Gastroesophageal sphincter (tissue), 4 donors: ENCODE measurements around the gene IL1A. TPM values are rescaled to one million over a fixed set of nuclear protein-coding genes. Genes with fewer than 3 reads are reported as not detected.

Experiments used
- ATAC-seq: fragments of 150-250 bp; one replicate; pipeline ENCODE4 v1.9.1; 2016; ENCODE audit warnings: mild to moderate bottlenecking, moderate library complexity
- H3K27ac ChIP-seq, 4 donors: fragments of 200-600 bp; sonication (generic) in 3 of 4; 1 replicate in 3 of 4; 2 replicates in 1 of 4; pipeline ENCODE4 v1.5.1; 2016 to 2019
- H3K27me3 ChIP-seq: fragments of 200-600 bp; sonication (generic); one replicate; pipeline ENCODE4 v1.5.1; 2019
- H3K36me3 ChIP-seq, 2 donors: fragments of 200-600 bp; sonication (generic); one replicate each; pipeline ENCODE4 v1.5.1; 2019; ENCODE audit warnings: control low read depth in 1 of 2
- H3K4me1 ChIP-seq, 3 donors: fragments of 200-600 bp; sonication (generic); 1 replicate in 2 of 3; 2 replicates in 1 of 3; pipeline ENCODE4 v1.5.1; 2016 to 2019; ENCODE audit warnings: control low read depth in 2 of 3
- H3K4me3 ChIP-seq, 2 donors: fragments of 200-600 bp; sonication (generic); one replicate each; pipeline ENCODE4 v1.5.1; 2019; ENCODE audit warnings: mild to moderate bottlenecking in 1 of 2, moderate library complexity in 1 of 2
- H3K9me3 ChIP-seq, 3 donors: fragments of 200-600 bp; sonication (generic); one replicate each; pipeline ENCODE4 v1.5.1; 2017 to 2019; ENCODE audit warnings: control low read depth in 2 of 3
- CTCF ChIP-seq, 4 experiments: fragments of 200-600 bp in 2 of 4; fragments of 450-650 bp in 2 of 4; sonication (generic) in 1 of 4; IDR thresholded peaks; one replicate each; pipeline ENCODE4 v1.5.1; 2017 to 2019; ENCODE audit warnings: antibody characterized with exemption in 4 of 4, mild to moderate bottlenecking in 2 of 4, moderate library complexity in 2 of 4
- EP300 ChIP-seq: sonication (generic); formaldehyde crosslinking; IDR thresholded peaks from one replicate; pipeline ENCODE4 v1.6.1; 2017; ENCODE audit warnings: antibody characterized with exemption, mild to moderate bottlenecking
- POLR2A ChIP-seq, 2 donors: fragments of 450-650 bp; IDR thresholded peaks; one replicate each; pipeline ENCODE4 v1.6.1; 2017; ENCODE audit warnings: antibody characterized with exemption in 2 of 2, mild to moderate bottlenecking in 2 of 2, moderate library complexity in 1 of 2
- POLR2AphosphoS5 ChIP-seq: sonication (generic); formaldehyde crosslinking; IDR thresholded peaks from one replicate; pipeline ENCODE4 v1.6.1; 2017; ENCODE audit warnings: antibody characterized with exemption
- WGBS, 2 donors: methylation state at CpG; one replicate each; pipeline ENCODE4 v1.1.5; 2018; ENCODE audit warnings: low coverage in 1 of 2; 5-methylcytosine and 5-hydroxymethylcytosine counted together
- total RNA-seq, 4 donors: library from RNA; depleted of rRNA; stranded (reverse); fragments of >200 nt; gene quantifications; one replicate each; pipeline ENCODE4 v1.1.0, GENCODE V29; 2016

Gene IL1A
- total RNA-seq, 4 donors from 2014 or later, result not detected

GRCh38 chr2:112737542-112738232 lies 46.6 kb downstream of the IL1A start:
- WGBS, 2 donors, result 63 to 67% methylated on average over 1 of the region's 1 CpG
- H3K36me3 ChIP-seq, result no peaks in the 10 kb centered on the region

GRCh38 chr2:112733871-112734270 lies 50.4 kb downstream of the IL1A start:
- no peak for ATAC-seq
- TF ChIP-seq EP300 (no peak), POLR2A (IDR thresholded peaks at IDR 0.05) (no peak), CTCF (IDR thresholded peaks at IDR 0.05) (no peak), POLR2AphosphoS5 (no peak)

More at GRCh38 chr2:112737542-112738232, 46.6 kb downstream of the IL1A start:
- no peaks in the 10 kb centered on the region for H3K9me3 ChIP-seq
- ATAC-seq, result no peak
- H3K27me3 ChIP-seq, result no peaks in the 10 kb centered on the region
- H3K27ac ChIP-seq, result no peak overlapping the region
- TF ChIP-seq POLR2A (IDR thresholded peaks at IDR 0.05) (no peak), POLR2AphosphoS5 (no peak), CTCF (IDR thresholded peaks at IDR 0.05) (no peak), EP300 (no peak)
- H3K4me1 ChIP-seq, result peaks cover 0 to 7% (median 0%) of the 10 kb centered on the region in 3 donors
- no peak overlapping the region for H3K4me3 ChIP-seq

GRCh38 chr2:112733456-112733855 lies 50.8 kb downstream of the IL1A start:
- no peak for ATAC-seq
- no peak overlapping the region for H3K4me3 ChIP-seq
- H3K27ac ChIP-seq, result no peak overlapping the region
- WGBS, 2 donors, result 25 to 30% methylated on average over 1 of the region's 4 CpGs
- no peaks in the 10 kb centered on the region for H3K36me3 ChIP-seq
- TF ChIP-seq POLR2AphosphoS5 (no peak), CTCF (IDR thresholded peaks at IDR 0.05) (no peak), POLR2A (IDR thresholded peaks at IDR 0.05) (no peak), EP300 (no peak)
- H3K27me3 ChIP-seq, result no peaks in the 10 kb centered on the region
- no peaks in the 10 kb centered on the region for H3K9me3 ChIP-seq
- peaks cover 0 to 7% (median 0%) of the 10 kb centered on the region in 3 donors for H3K4me1 ChIP-seq

More at GRCh38 chr2:112733871-112734270, 50.4 kb downstream of the IL1A start:
- Histone ChIP-seq H3K9me3 (no peaks in the 10 kb centered on the region), H3K4me3 (no peak overlapping the region), H3K4me1 (peaks cover 0 to 7% (median 0%) of the 10 kb centered on the region in 3 donors), H3K36me3 (no peaks in the 10 kb centered on the region), H3K27ac (no peak overlapping the region), H3K27me3 (no peaks in the 10 kb centered on the region)
- WGBS, 2 donors, result 40 to 42% methylated on average over 1 of the region's 1 CpG

- Histone ChIP-seq H3K36me3 (no peaks in the 10 kb centered on the region), H3K27me3 (peaks cover 9% of the 10 kb centered on the region), H3K4me1 (peaks cover 0 to 13% (median 0%) of the 10 kb centered on the region in 3 donors), H3K9me3 (no peaks in the 10 kb centered on the region), H3K4me3 (no peak overlapping the region), H3K27ac (no peak overlapping the region)
- 84 to 100% methylated on average over 2 of the region's 2 CpGs for WGBS, 2 donors
- no peak for ATAC-seq
- TF ChIP-seq POLR2A (IDR thresholded peaks at IDR 0.05) (no peak), EP300 (no peak), POLR2AphosphoS5 (no peak), CTCF (IDR thresholded peaks at IDR 0.05) (no peak)
These were observed 52.8 kb downstream of the IL1A start for GRCh38 chr2:112731479-112731878.

GRCh38 chr2:112730791-112731190 lies 53.5 kb downstream of the IL1A start:
- TF ChIP-seq CTCF (IDR thresholded peaks at IDR 0.05), result no peak
- no peak for TF ChIP-seq EP300
- TF ChIP-seq POLR2A (IDR thresholded peaks at IDR 0.05), result no peak
- no peak for TF ChIP-seq POLR2AphosphoS5
- no peak for ATAC-seq
- WGBS, 2 donors, result 82 to 87% methylated on average over 2 to 4 of the region's 5 CpGs
- H3K4me3 ChIP-seq, result no peak overlapping the region
- peaks cover 9% of the 10 kb centered on the region for H3K27me3 ChIP-seq
- H3K36me3 ChIP-seq, result no peaks in the 10 kb centered on the region
- peaks cover 0 to 14% (median 0%) of the 10 kb centered on the region in 3 donors for H3K4me1 ChIP-seq
- H3K9me3 ChIP-seq, result no peaks in the 10 kb centered on the region
- no peak overlapping the region for H3K27ac ChIP-seq
